Stomach (tissue), 19 donors: ENCODE results near the gene NPAT. TPM values are rescaled to one million over a fixed set of nuclear protein-coding genes. Genes with fewer than 3 reads are reported as not detected.

Experiments
- DNase-seq, 2 donors: peaks; one replicate each; pipeline versions ENCODE4 v3.0.0 to v3.0.0-alpha.2; 2013 to 2019
- H3K27ac ChIP-seq, 5 donors: fragments of 200-600 bp in 4 of 5; sonication (generic) in 4 of 5; one replicate each; pipeline ENCODE4 v1.5.1; 2013 to 2019; ENCODE audit warnings: mild to moderate bottlenecking in 1 of 5, moderate library complexity in 1 of 5
- H3K27me3 ChIP-seq, 3 donors: fragments of 200-600 bp; sonication (generic); one replicate each; pipeline ENCODE4 v1.5.1; 2017 to 2019; ENCODE audit warnings: mixed run types in 1 of 3
- H3K36me3 ChIP-seq, 4 donors: fragments of 200-600 bp; sonication (generic); 1 replicate in 3 of 4; 2 replicates in 1 of 4; pipeline ENCODE4 v1.5.1; 2016 to 2019
- H3K4me1 ChIP-seq, 4 donors: fragments of 200-600 bp; sonication (generic); one replicate each; pipeline ENCODE4 v1.5.1; 2016 to 2019
- H3K4me3 ChIP-seq, 4 donors: fragments of 200-600 bp; sonication (generic) in 3 of 4; one replicate each; pipeline ENCODE4 v1.5.1; 2016 to 2019; ENCODE audit warnings: mild to moderate bottlenecking in 1 of 4
- H3K9me3 ChIP-seq, 4 donors: fragments of 200-600 bp; sonication (generic); one replicate each; pipeline ENCODE4 v1.5.1; 2016 to 2019
- CTCF ChIP-seq, 7 experiments: fragments of 450-650 bp in 4 of 7; fragments of 200-600 bp in 3 of 7; sonication (generic) in 3 of 7; IDR thresholded peaks; one replicate each; pipeline ENCODE4 v1.5.1; 2016 to 2019; ENCODE audit warnings: antibody characterized with exemption in 7 of 7, control low read depth in 2 of 7, mild to moderate bottlenecking in 1 of 7
- EP300 ChIP-seq: sonication (generic); formaldehyde crosslinking; IDR thresholded peaks from one replicate; pipeline ENCODE4 v1.6.1; 2017; ENCODE audit warnings: antibody characterized with exemption
- POLR2A ChIP-seq, 4 donors: fragments of 450-650 bp; IDR thresholded peaks; one replicate each; pipeline ENCODE4 v1.6.1; 2016; ENCODE audit warnings: antibody characterized with exemption in 4 of 4, control low read depth in 2 of 4, mild to moderate bottlenecking in 1 of 4, moderate library complexity in 1 of 4
- POLR2AphosphoS5 ChIP-seq, 3 donors: sonication (generic); formaldehyde crosslinking; IDR thresholded peaks; one replicate each; pipeline ENCODE4 v1.6.1; 2016; ENCODE audit warnings: antibody characterized with exemption in 3 of 3
- WGBS, 5 donors: extraction: QIAGEN DNeasy Blood & Tissue Kit in 3 of 5; methylation state at CpG; one replicate each; pipeline versions ENCODE4 v1.1.5 to v1.1.7; 2013 to 2018; 5-methylcytosine and 5-hydroxymethylcytosine counted together
- intact Hi-C: fragments of 100-400 bp; cut with DNase I; formaldehyde crosslinking; loops from one replicate; pipeline ENCODE4 v1.15.1; 2023; ENCODE audit warnings: low total_unique reads
- long read RNA-seq, 10 donors: transcript quantifications; one replicate each; lab custom pipeline, GENCODE V29; 2026
- polyA plus RNA-seq, 3 donors: library from polyadenylated mRNA; stranded (reverse); fragments of 200-250 nt; gene quantifications; one replicate each; pipeline ENCODE4 v1.2.3, GENCODE V29; 2013
- total RNA-seq, 5 donors: library from RNA; depleted of rRNA; stranded (reverse); fragments of >200 nt; gene quantifications; one replicate each; pipeline versions ENCODE4 v1.1.0 to v1.2.3, GENCODE V29; 2014 to 2016
- donor health status: healthy with polysubstance abuse.
- donor health status: Bipolar disorder and iron deficiency.
- donor health status: healthy.

NPAT gene
- total RNA-seq, result 10 to 100 TPM in 4 of 5 donors, 1 to 10 TPM in 1; 4.6 to 36.6 (median 19.0) TPM
- polyA plus RNA-seq, result 1 to 10 TPM; 2.1 to 3.5 (median 2.1) TPM
- long read RNA-seq, donor 1, result 0 reads
- long read RNA-seq, donor 2, partial matches to known transcripts, result 0 of 1 reads
- long read RNA-seq, donor 2, other reads (novel, unspliced or antisense), result 0 of 1 reads
- long read RNA-seq, donor 3, result 0 reads
- long read RNA-seq, donor 4, result 0 reads
- long read RNA-seq, donor 5, result 0 reads
- long read RNA-seq, donor 6, partial matches to known transcripts, result 7 of 7 reads
- long read RNA-seq, donor 6, other reads (novel, unspliced or antisense), result 0 of 7 reads
- long read RNA-seq, donor 7, result 0 reads
- long read RNA-seq, donor 8, result 0 reads
- long read RNA-seq, donor 9, result 0 reads
- long read RNA-seq, donor 10, result 0 reads

DNA sequence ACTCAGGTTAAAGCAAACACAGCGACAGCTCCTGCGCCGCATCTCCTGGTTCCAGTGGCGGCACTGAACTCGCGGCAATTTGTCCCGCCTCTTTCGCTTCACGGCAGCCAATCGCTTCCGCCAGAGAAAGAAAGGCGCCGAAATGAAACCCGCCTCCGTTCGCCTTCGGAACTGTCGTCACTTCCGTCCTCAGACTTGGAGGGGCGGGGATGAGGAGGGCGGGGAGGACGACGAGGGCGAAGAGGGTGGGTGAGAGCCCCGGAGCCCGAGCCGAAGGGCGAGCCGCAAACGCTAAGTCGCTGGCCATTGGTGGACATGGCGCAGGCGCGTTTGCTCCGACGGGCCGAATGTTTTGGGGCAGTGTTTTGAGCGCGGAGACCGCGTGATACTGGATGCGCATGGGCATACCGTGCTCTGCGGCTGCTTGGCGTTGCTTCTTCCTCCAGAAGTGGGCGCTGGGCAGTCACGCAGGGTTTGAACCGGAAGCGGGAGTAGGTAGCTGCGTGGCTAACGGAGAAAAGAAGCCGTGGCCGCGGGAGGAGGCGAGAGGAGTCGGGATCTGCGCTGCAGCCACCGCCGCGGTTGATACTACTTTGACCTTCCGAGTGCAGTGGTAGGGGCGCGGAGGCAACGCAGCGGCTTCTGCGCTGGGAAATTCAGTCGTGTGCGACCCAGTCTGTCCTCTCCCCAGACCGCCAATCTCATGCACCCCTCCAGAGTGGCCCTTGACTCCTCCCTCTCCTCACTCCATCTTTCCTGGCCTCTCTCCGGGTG lies at the start of gene NPAT, which contains the start of gene ATM:
NPAT (minus strand) TSS at position 65 of the 774 bp plus-strand sequence. CDS start 102 bp downstream, outside the sequence.
ATM (plus strand) TSS at position 494 of the 774 bp plus-strand sequence. CDS start 4,558 bp downstream, outside the sequence.
- DNase-seq, result peak; percentile 99 to 100
- no peaks in the 10 kb centered on the region for H3K27me3 ChIP-seq
- peaks cover 21 to 73% (median 53%) of the 10 kb centered on the region in 4 donors for H3K4me1 ChIP-seq
- WGBS, 5 donors, result 0 to 1% (median 0%) methylated on average over 27 to 70 of the region's 70 CpGs
- intact Hi-C loops, result no loop called here
- peaks cover 0 to 9% (median 1%) of the 10 kb centered on the region in 4 donors for H3K36me3 ChIP-seq
- no peaks in the 10 kb centered on the region for H3K9me3 ChIP-seq
- peak within 1 kb of the TSS; percentile 71 to 86 (median 79) for H3K4me3 ChIP-seq
- TF ChIP-seq CTCF (IDR thresholded peaks at IDR 0.05) (peak in 5 of 7 experiments; percentile 57 to 72 (median 63)), EP300 (no peak), POLR2AphosphoS5 (IDR thresholded peaks at IDR 0.05) (peak; percentile 88 to 98 (median 94)), POLR2A (IDR thresholded peaks at IDR 0.05) (peak in 2 of 4 donors; percentile 92 to 93)
- H3K27ac ChIP-seq, result peak within 1 kb of the TSS; percentile 92 to 98 (median 97)

DNA sequence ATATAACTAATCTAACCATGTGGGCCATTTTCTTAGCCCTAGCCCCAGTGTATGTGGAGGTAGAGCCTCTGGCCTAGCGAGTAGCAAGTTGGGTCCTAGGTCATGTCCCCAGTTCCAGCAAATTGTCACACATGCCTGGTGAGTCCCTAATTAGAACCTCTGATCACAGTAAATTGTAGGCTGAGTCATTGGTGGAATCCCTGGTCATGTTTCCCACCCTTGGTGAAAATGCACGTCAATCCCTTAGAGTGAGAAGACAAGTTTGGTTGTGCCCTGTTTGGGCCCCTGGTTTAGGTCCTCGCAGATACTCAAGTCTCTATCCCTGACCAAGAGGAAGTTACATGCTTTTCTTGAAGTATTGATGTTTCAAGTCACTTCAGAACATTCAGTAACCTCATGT lies 47.1 kb upstream of the NPAT start:
- no peak overlapping the region for H3K4me3 ChIP-seq
- intact Hi-C loops, result no loop called here
- TF ChIP-seq EP300, result no peak
- TF ChIP-seq POLR2AphosphoS5 (IDR thresholded peaks at IDR 0.05), result no peak
- no peak for TF ChIP-seq CTCF (IDR thresholded peaks at IDR 0.05)
- no peak for TF ChIP-seq POLR2A (IDR thresholded peaks at IDR 0.05)
- peaks cover 10 to 71% (median 68%) of the 10 kb centered on the region in 4 donors for H3K36me3 ChIP-seq
- 88 to 94% (median 92%) methylated on average over 3 of the region's 3 CpGs for WGBS, 5 donors
- peaks cover 0 to 13% (median 2%) of the 10 kb centered on the region in 4 donors for H3K9me3 ChIP-seq
- no peaks in the 10 kb centered on the region for H3K27me3 ChIP-seq
- no peaks in the 10 kb centered on the region for H3K4me1 ChIP-seq
- no peak overlapping the region for H3K27ac ChIP-seq
- DNase-seq, result no peak

DNA sequence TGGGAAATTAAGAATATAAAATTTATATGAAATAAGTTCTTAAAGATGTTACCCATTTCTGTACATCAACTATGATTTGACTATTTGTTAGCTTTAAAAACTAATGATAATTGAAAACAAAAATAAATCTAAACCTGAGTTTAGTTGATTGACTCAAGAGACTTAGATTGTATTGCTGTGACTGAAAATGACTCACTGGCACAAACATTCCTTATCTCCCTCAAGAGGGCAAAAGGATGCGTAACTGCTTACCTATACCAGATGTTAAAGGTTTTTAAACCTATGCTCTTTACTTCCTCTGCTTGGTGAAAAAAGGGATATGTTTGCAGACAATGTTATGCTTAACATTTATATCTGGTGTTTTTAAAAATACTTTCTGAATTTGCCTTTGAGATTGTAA lies 30.7 kb upstream of the NPAT start:
- TF ChIP-seq POLR2AphosphoS5 (IDR thresholded peaks at IDR 0.05) (no peak), CTCF (IDR thresholded peaks at IDR 0.05) (no peak), POLR2A (IDR thresholded peaks at IDR 0.05) (no peak), EP300 (no peak)
- Histone ChIP-seq H3K9me3 (no peaks in the 10 kb centered on the region), H3K27me3 (no peaks in the 10 kb centered on the region), H3K27ac (no peak overlapping the region), H3K36me3 (peaks cover 16 to 100% (median 97%) of the 10 kb centered on the region in 4 donors), H3K4me3 (no peak overlapping the region), H3K4me1 (no peaks in the 10 kb centered on the region)
- DNase-seq, result no peak
- WGBS, 5 donors, result 77 to 88% (median 85%) methylated on average over 1 of the region's 1 CpG
- intact Hi-C loops, result no loop called here

GRCh38 chr11:108246885-108247284 lies 24.4 kb upstream of the NPAT start:
- Histone ChIP-seq H3K9me3 (no peaks in the 10 kb centered on the region), H3K27ac (no peak overlapping the region), H3K4me1 (no peaks in the 10 kb centered on the region), H3K4me3 (no peak overlapping the region), H3K36me3 (peaks cover 3 to 92% (median 68%) of the 10 kb centered on the region in 4 donors), H3K27me3 (no peaks in the 10 kb centered on the region)
- WGBS, 5 donors, result 89 to 97% (median 91%) methylated on average over 2 of the region's 2 CpGs
- intact Hi-C loops, result no loop called here
- no peak for TF ChIP-seq EP300
- no peak for TF ChIP-seq POLR2AphosphoS5 (IDR thresholded peaks at IDR 0.05)
- no peak for TF ChIP-seq POLR2A (IDR thresholded peaks at IDR 0.05)
- TF ChIP-seq CTCF (IDR thresholded peaks at IDR 0.05), result no peak
- DNase-seq, result no peak
